Mucosa of descending colon (tissue), 3 donors: ENCODE data around the gene SYCE1L. TPM values are rescaled to one million over a fixed set of nuclear protein-coding genes. Genes with fewer than 3 reads are reported as not detected.

Source experiments
- ATAC-seq: fragments of 200-7000 bp; cut with Tn5 transposase; one replicate; pipeline ENCODE4 v1.9.1; 2020; ENCODE audit warnings: mild to moderate bottlenecking, moderate library complexity
- DNase-seq, 3 donors: peaks; one replicate each; pipeline ENCODE4 v3.0.0-alpha.2; 2020
- H3K36me3 ChIP-seq: fragments of 200-600 bp; one replicate; pipeline ENCODE4 v1.8.0; 2021; ENCODE audit warnings: low read depth, mild to moderate bottlenecking
- H3K4me1 ChIP-seq: fragments of 200-600 bp; one replicate; pipeline ENCODE4 v1.8.0; 2021; ENCODE audit warnings: low read depth, mild to moderate bottlenecking
- H3K4me3 ChIP-seq: fragments of 200-600 bp; one replicate; pipeline ENCODE4 v1.8.0; 2021; ENCODE audit warnings: mild to moderate bottlenecking
- H3K9me3 ChIP-seq: fragments of 200-600 bp; one replicate; pipeline ENCODE4 v1.8.0; 2021; ENCODE audit warnings: mild to moderate bottlenecking
- intact Hi-C, 2 donors: fragments of 100-400 bp; cut with DNase I in 1 of 2; cut with micrococcal nuclease in 1 of 2; formaldehyde crosslinking; loops; one replicate each; pipeline versions ENCODE4 v1.11.0 to v1.11.1; 2022; cut with DNase I, micrococcal nuclease
- total RNA-seq, 3 donors: library from RNA; stranded (reverse); fragmentation: NEBNext Ultra II Directional in 2 of 3; extraction: Animal tissue kit (Norgen Biotek cat#: 25700) in 2 of 3; gene quantifications; one replicate each; pipeline versions ENCODE4 v1.2.1 to v1.2.4, GENCODE V29; 2021 to 2023
- TF ChIP-seq, protein P1 (sequence below): fragments of 200-600 bp; IDR thresholded peaks from one replicate; pipeline ENCODE4 v1.8.0; 2022; ENCODE audit warnings: antibody characterized with exemption, mild to moderate bottlenecking
- donor health status: DM: no; HTN: no; CAD: no; lungs with moderate emphysema.
- donor health status: DM: no; HTN: no; CAD: no.
- donor health status: DM: no; HTN: yes; CAD: no.

Gene SYCE1L
- total RNA-seq, 3 donors from 2014 or later: 1.7 to 6.3 (median 2.7) TPM

DNA sequence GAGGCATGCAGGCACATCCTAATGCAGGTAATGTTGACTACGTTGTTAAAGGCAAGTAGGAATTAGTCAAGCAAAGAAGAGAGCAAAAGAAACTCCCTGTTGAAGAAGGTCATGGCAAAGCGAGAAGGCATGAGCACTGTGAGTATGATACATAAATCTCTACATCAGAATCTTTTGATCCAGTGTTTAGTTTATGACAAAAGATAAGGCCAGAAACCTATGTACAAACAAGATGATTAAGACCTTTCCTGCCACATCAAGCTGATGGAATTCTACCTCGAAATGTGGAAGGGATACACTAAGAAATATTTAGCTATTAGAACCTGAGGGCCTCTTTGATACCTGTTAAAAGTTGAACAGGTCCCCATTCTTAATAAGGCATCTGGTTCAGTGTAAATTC lies 20.2 kb downstream of the SYCE1L start:
- H3K4me3 ChIP-seq: no peak overlapping the region
- ATAC-seq (no peak), DNase-seq (no peak)
- TF ChIP-seq, protein P1, sequence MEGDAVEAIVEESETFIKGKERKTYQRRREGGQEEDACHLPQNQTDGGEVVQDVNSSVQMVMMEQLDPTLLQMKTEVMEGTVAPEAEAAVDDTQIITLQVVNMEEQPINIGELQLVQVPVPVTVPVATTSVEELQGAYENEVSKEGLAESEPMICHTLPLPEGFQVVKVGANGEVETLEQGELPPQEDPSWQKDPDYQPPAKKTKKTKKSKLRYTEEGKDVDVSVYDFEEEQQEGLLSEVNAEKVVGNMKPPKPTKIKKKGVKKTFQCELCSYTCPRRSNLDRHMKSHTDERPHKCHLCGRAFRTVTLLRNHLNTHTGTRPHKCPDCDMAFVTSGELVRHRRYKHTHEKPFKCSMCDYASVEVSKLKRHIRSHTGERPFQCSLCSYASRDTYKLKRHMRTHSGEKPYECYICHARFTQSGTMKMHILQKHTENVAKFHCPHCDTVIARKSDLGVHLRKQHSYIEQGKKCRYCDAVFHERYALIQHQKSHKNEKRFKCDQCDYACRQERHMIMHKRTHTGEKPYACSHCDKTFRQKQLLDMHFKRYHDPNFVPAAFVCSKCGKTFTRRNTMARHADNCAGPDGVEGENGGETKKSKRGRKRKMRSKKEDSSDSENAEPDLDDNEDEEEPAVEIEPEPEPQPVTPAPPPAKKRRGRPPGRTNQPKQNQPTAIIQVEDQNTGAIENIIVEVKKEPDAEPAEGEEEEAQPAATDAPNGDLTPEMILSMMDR: no peak
- H3K9me3 ChIP-seq: no peaks in the 10 kb centered on the region
- H3K4me1 ChIP-seq: no peaks in the 10 kb centered on the region
- intact Hi-C loops: no loop called here
- no peaks in the 10 kb centered on the region for H3K36me3 ChIP-seq

GRCh38 chr16:77220427-77220826 lies 21.2 kb downstream of the SYCE1L start:
- no peak overlapping the region for H3K4me3 ChIP-seq
- TF ChIP-seq, protein P1: no peak
- intact Hi-C loops: no loop called here
- H3K4me1 ChIP-seq: no peaks in the 10 kb centered on the region
- DNase-seq (no peak), ATAC-seq (no peak)
- no peaks in the 10 kb centered on the region for H3K9me3 ChIP-seq
- no peaks in the 10 kb centered on the region for H3K36me3 ChIP-seq

- Histone ChIP-seq H3K9me3 (no peaks in the 10 kb centered on the region), H3K36me3 (no peaks in the 10 kb centered on the region), H3K4me3 (no peak overlapping the region), H3K4me1 (no peaks in the 10 kb centered on the region)
- ATAC-seq: no peak
- TF ChIP-seq, protein P1: no peak
- intact Hi-C loops: no loop called here
- no peak for DNase-seq
Measured at GRCh38 chr16:77221482-77221881, 22.3 kb downstream of the SYCE1L start.

DNA sequence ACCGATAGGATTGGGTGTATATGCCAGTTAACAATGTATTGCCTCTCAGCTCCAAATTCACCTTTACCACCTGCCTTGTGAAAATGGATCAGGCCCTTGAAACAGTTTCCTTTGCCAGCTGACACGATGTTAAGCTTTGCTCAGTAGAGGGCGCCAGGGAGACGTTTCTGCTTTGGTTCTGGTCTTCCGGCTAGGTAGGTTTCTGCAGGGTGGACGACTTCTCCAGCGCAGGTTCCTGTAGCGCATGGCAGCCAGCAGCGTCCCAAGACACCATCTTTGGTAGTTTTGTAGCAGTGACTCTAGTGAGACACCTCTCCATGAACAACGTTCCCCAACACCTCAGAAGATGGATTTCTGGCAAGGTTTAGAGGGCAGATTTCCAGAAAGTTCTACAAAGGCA lies 24.0 kb downstream of the SYCE1L start:
- ATAC-seq (no peak), DNase-seq (no peak)
- Histone ChIP-seq H3K9me3 (no peaks in the 10 kb centered on the region), H3K36me3 (no peaks in the 10 kb centered on the region), H3K4me1 (no peaks in the 10 kb centered on the region), H3K4me3 (no peak overlapping the region)
- TF ChIP-seq, protein P1: peak; percentile 23
- intact Hi-C loops: no loop called here

DNA sequence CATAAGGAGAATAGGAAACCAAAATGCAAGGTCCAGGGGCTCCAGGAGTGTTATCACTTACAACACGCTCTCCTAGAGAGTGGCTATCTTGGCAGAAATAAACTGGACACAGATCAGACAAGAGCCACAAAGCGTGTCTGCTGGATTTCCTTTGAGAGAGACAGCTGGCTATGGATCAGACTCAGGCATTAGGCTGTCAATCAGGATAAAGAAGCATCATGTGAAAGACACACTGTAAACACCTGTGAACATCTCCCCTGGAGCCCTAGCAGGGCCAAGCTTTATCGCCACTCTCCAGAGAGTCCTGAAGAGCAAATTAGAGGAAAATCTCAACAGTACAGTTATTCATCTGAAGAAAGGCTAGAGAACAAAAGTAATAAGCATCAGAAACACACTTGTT lies 26.0 kb downstream of the SYCE1L start:
- Histone ChIP-seq H3K4me1 (no peaks in the 10 kb centered on the region), H3K4me3 (no peak overlapping the region), H3K36me3 (no peaks in the 10 kb centered on the region), H3K9me3 (no peaks in the 10 kb centered on the region)
- ATAC-seq (no peak), DNase-seq (no peak)
- intact Hi-C loops: no loop called here
- TF ChIP-seq, protein P1: no peak

DNA sequence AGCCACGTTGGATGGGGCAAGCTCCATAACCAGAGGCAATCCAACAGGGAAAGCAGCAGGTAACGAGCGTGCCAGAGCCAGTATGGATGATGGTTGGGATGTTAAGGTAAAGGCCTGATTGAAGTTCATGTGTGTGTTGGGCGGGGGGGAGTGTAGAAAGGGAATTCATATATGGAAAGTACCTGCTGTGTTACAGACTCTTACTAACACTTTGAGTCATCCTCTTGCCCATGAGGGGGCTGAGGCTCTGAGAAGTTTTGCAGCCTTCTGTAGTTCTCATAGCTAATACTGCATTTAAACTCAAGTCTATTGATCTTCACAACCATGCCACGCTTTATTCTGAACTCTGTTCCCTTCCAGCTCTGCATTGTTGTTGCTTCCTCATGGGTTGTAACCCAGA lies 28.5 kb downstream of the SYCE1L start:
- TF ChIP-seq, protein P1: no peak
- DNase-seq (no peak), ATAC-seq (no peak)
- Histone ChIP-seq H3K36me3 (no peaks in the 10 kb centered on the region), H3K4me3 (no peak overlapping the region), H3K9me3 (no peaks in the 10 kb centered on the region), H3K4me1 (no peaks in the 10 kb centered on the region)
- intact Hi-C loops: no loop called here
